ENCODE measurements around the gene PRRT4.

PRRT4 gene

GRCh38 chr7:128361411-128362379 is at the start of gene PRRT4:
TSS of gene PRRT4 (minus strand) at chr7:128361690.
- peak; percentile 23 for DNase-seq

- DNase-seq = no peak
Observed at GRCh38 chr7:128410451-128410753, 48.9 kb upstream of the PRRT4 start.

- peak; percentile 69 for DNase-seq
Observed at GRCh38 chr7:128409596-128410450, 48.3 kb upstream of the PRRT4 start, which contains the start of gene IMPDH1. TSS of gene IMPDH1 (minus strand) at chr7:128409982. CDS start at chr7:128409901, 81 bp downstream.

GRCh38 chr7:128408709-128409595 is 47.5 kb upstream of the PRRT4 start:
- no peak for DNase-seq

GRCh38 chr7:128407751-128408708 is 46.5 kb upstream of the PRRT4 start:
- DNase-seq = no peak

- no peak for DNase-seq
Observed at GRCh38 chr7:128407233-128407589, 45.7 kb upstream of the PRRT4 start.

- DNase-seq = no peak
Observed at GRCh38 chr7:128406314-128407232, 45.1 kb upstream of the PRRT4 start.

- peak; percentile 32 for DNase-seq
Observed at GRCh38 chr7:128405471-128406313, 44.2 kb upstream of the PRRT4 start.

GRCh38 chr7:128404886-128405470 is 43.5 kb upstream of the PRRT4 start:
- no peak for DNase-seq

GRCh38 chr7:128404143-128404681 is 42.7 kb upstream of the PRRT4 start:
- DNase-seq = no peak

- no peak for DNase-seq
Observed at GRCh38 chr7:128403676-128404075, 42.2 kb upstream of the PRRT4 start.

- no peak for DNase-seq
Observed at GRCh38 chr7:128402356-128402755, 40.9 kb upstream of the PRRT4 start.

GRCh38 chr7:128400566-128400965 is 39.1 kb upstream of the PRRT4 start:
- DNase-seq = no peak

GRCh38 chr7:128399991-128400390 is 38.5 kb upstream of the PRRT4 start:
- DNase-seq = no peak

- no peak for DNase-seq
Observed at GRCh38 chr7:128398841-128399135, 37.3 kb upstream of the PRRT4 start.

GRCh38 chr7:128398016-128398840 is 36.7 kb upstream of the PRRT4 start:
- peak; percentile 17 for DNase-seq

- no peak for DNase-seq
Observed at GRCh38 chr7:128396357-128396756, 34.9 kb upstream of the PRRT4 start.

GRCh38 chr7:128395748-128396147 is 34.3 kb upstream of the PRRT4 start:
- DNase-seq = no peak
